Measurements from ENCODE around the gene MTMR3.

DNA sequence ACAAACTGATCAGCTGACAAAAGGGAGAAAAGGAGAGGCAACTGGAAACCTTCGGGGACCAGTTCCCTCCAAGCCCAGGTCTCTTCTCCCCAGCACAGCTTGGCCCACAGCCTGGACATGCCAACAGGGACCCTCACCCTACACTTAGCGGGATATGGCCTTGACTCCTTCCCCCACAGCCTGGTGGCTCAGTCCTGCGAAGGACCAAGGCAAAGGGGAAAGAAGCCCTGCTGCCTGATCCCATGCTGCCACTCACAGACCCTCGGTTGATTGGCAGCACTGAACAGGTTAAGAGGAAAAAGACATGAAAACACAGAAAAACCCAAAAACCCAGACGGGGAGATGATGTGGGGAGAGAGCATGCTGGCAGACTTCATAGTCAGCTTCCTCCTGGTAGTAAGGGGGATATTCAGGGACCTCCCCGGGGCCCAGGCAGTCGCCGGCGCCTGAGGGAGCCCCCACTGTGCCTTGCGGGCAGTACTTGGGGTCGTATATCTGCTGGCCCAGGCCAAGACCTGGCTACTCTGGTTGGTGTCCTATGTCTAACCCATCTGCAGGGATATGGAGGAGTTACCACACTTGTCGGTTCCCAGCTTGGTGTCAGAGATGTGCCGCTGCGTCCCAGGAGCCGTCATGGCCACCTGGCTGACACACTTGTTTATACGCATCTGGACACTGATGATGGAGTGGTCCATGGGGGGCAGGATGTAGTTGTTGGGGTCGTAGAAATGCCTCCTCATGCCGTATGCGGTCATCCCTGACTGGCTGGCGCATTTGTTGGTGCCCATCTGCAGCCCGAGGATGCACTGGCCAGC lies 163.1 kb downstream of the MTMR3 start:
- TF ChIP-seq POLR2A (IDR thresholded peaks at IDR 0.05) (no peak), CTCF (IDR thresholded peaks at IDR 0.05) (no peak)

All from breast epithelium (tissue), 3 donors.